Osteoblast (primary cell): ENCODE results near the gene RBL2. TPM values are rescaled to one million over a fixed set of nuclear protein-coding genes. Genes with fewer than 3 reads are reported as not detected.

ENCODE experiments used
- small RNA-seq: library from RNA; depleted of rRNA; stranded (forward); fragments of <200 nt; gene quantifications from one replicate; pipeline ENCODE3, GENCODE V24; 2012
- total RNA-seq: library from RNA; depleted of rRNA; stranded (reverse); fragments of >200 nt; gene quantifications from 2 replicates; pipeline ENCODE4 v1.2.3, GENCODE V29; 2012

The RBL2 gene
- total RNA-seq, 1 donor = 56.1 TPM

Small RNA genes lying within 50 kb of the gene (small RNA-seq; reads per million reads assigned to genes)
- gene RNU6-1153P = not detected

Other genes with a start within 250 kb of the RBL2 start
- gene AKTIP, start 68.7 kb downstream of the RBL2 start, total RNA-seq = 25.0 and 25.6 TPM in 2 replicates